Endothelial cell of umbilical vein (primary cell): Measurements from ENCODE around the gene WDR77. TPM values are rescaled to one million over a fixed set of nuclear protein-coding genes. Genes with fewer than 3 reads are reported as not detected.

Experiments
- BruUV-seq: library from RNA; stranded (reverse); fragments of 400-500 nt; replicated peaks from 2 replicates; lab custom pipeline; 2021; lab: Mats Ljungman, UMichigan
- CTCF ChIA-PET: fragments of 300-600, 350-600 bp; sonication (Branson Sonifier 250); formaldehyde crosslinking; loops from one replicate; lab custom pipeline; 2021; ENCODE audit warnings: antibody characterized with exemption, inconsistent platforms; lab: Charles Lee
- POLR2A ChIA-PET: fragments of 300-600, 350-600 bp; sonication (Branson Sonifier 250); formaldehyde crosslinking; loops from one replicate; lab custom pipeline; 2021; ENCODE audit warnings: antibody characterized with exemption, inconsistent platforms; lab: Charles Lee
- DNase-seq: peaks from one replicate; pipeline ENCODE4 v3.0.0-alpha.2; 2011; ENCODE audit warnings: low read depth, low spot score
- FAIRE-seq: peaks from 2 replicates; lab custom pipeline; 2011; peaks lifted over from hg19 to GRCh38; lab: Jason Lieb, UNC
- H2AFZ ChIP-seq: 2 replicates; pipeline ENCODE4 v1.6.0; 2012; ENCODE audit warnings: low read depth, low read length, control low read depth, inconsistent platforms
- H3K27ac ChIP-seq: 2 replicates; pipeline ENCODE4 v1.5.1; 2011; ENCODE audit warnings: low read depth, mild to moderate bottlenecking, control low read depth, low read length, moderate library complexity; ENCODE audit not compliant: insufficient read depth
- H3K27me3 ChIP-seq, 2 experiments: 2 replicates each; pipeline versions ENCODE4 v1.6.0 to v1.6.1; 2011; ENCODE audit warnings: low read length in 2 of 2, mixed read lengths in 1 of 2; ENCODE audit not compliant: control insufficient read depth in 2 of 2, insufficient read depth in 2 of 2
- H3K36me3 ChIP-seq, 2 experiments: 2 replicates in 1 of 2; 3 replicates in 1 of 2; pipeline ENCODE4 v1.5.1; 2011; ENCODE audit warnings: low read length in 2 of 2, mild to moderate bottlenecking in 1 of 2, moderate library complexity in 1 of 2; ENCODE audit not compliant: control insufficient read depth in 2 of 2, insufficient read depth in 2 of 2; ENCODE audit errors: extremely low read depth in 1 of 2
- H3K4me1 ChIP-seq: 3 replicates; pipeline ENCODE4 v1.5.1; 2011; ENCODE audit warnings: mild to moderate bottlenecking, low read length; ENCODE audit not compliant: control insufficient read depth, insufficient read depth; ENCODE audit errors: extremely low read depth
- H3K4me2 ChIP-seq: 2 replicates; pipeline ENCODE4 v1.6.1; 2011; ENCODE audit warnings: low read length, control low read depth, mixed read lengths; ENCODE audit not compliant: insufficient read depth
- H3K4me3 ChIP-seq, 3 experiments: fragments of 200-600 bp in 1 of 3; sonication (generic), shearing (Covaris generic) in 1 of 3; replicated peaks in 1 of 3; 2 replicates each; pipeline ENCODE4 v1.5.1; 2011 to 2016; ENCODE audit warnings: control low read depth in 3 of 3, low read length in 3 of 3, mild to moderate bottlenecking in 2 of 3, inconsistent platforms in 1 of 3, low read depth in 1 of 3, moderate library complexity in 1 of 3; ENCODE audit not compliant: insufficient read depth in 1 of 3
- H3K79me2 ChIP-seq: 2 replicates; pipeline ENCODE4 v1.6.0; 2012; ENCODE audit warnings: low read length, inconsistent platforms; ENCODE audit not compliant: control insufficient read depth, insufficient read depth
- H3K9ac ChIP-seq: replicated peaks from 2 replicates; pipeline ENCODE3; 2011; ENCODE audit warnings: low read length, control low read depth; ENCODE audit not compliant: insufficient read depth; ENCODE audit errors: extremely low read depth
- H3K9me1 ChIP-seq: replicated peaks from 3 replicates; pipeline ENCODE4 v1.6.0; 2011; ENCODE audit warnings: mild to moderate bottlenecking, low read length; ENCODE audit not compliant: control insufficient read depth, insufficient read depth; ENCODE audit errors: extremely low read depth
- H3K9me3 ChIP-seq: replicated peaks from 2 replicates; pipeline ENCODE4 v1.5.1; 2012; ENCODE audit warnings: low read length, inconsistent platforms; ENCODE audit not compliant: control insufficient read depth, insufficient read depth
- H4K20me1 ChIP-seq: replicated peaks from 2 replicates; pipeline ENCODE3; 2011; ENCODE audit warnings: mild to moderate bottlenecking, low read length; ENCODE audit not compliant: control insufficient read depth, insufficient read depth; ENCODE audit errors: extremely low read depth
- CTCF ChIP-seq, 2 donors: IDR thresholded peaks; 1 replicate in 1 of 2; 2 replicates in 1 of 2; pipeline ENCODE4 v1.5.1; 2011; ENCODE audit warnings: low read length in 2 of 2, mild to moderate bottlenecking in 2 of 2, moderate library complexity in 2 of 2, control low read depth in 1 of 2, inconsistent platforms in 1 of 2, low read depth in 1 of 2; ENCODE audit not compliant: insufficient read depth in 1 of 2; ENCODE audit errors: extremely low read depth in 1 of 2
- EZH2 ChIP-seq: IDR thresholded peaks from 2 replicates; pipeline ENCODE4 v1.6.1; 2012; ENCODE audit warnings: borderline replicate concordance, low read depth, mild to moderate bottlenecking, moderate library complexity, low read length, inconsistent platforms; ENCODE audit not compliant: severe bottlenecking
- FOS ChIP-seq: IDR thresholded peaks from 2 replicates; pipeline ENCODE4 v1.6.1; 2011; ENCODE audit warnings: mild to moderate bottlenecking, low read length, moderate library complexity, borderline replicate concordance; ENCODE audit not compliant: insufficient read depth
- GATA2 ChIP-seq: IDR thresholded peaks from 2 replicates; pipeline ENCODE4 v1.7.0; 2011; ENCODE audit warnings: low read depth, mild to moderate bottlenecking, moderate library complexity, mixed read lengths, low read length; ENCODE audit not compliant: insufficient read length, insufficient read depth
- JUN ChIP-seq: IDR thresholded peaks from 2 replicates; pipeline ENCODE4 v1.6.1; 2011; ENCODE audit warnings: borderline replicate concordance, low read depth; ENCODE audit not compliant: insufficient read length, insufficient read depth
- MYC ChIP-seq: IDR thresholded peaks from one replicate; pipeline ENCODE4 v1.6.1; 2011; ENCODE audit warnings: mild to moderate bottlenecking, low read depth, low read length
- POLR2A ChIP-seq: IDR thresholded peaks from 2 replicates; pipeline ENCODE4 v1.6.1; 2012; ENCODE audit warnings: low read depth, mild to moderate bottlenecking, control low read depth, low read length
- POLR2AphosphoS5 ChIP-seq: IDR thresholded peaks from 2 replicates; pipeline ENCODE4 v1.6.1; 2012; ENCODE audit warnings: low read depth, mild to moderate bottlenecking, control low read depth, low read length, moderate library complexity; ENCODE audit not compliant: insufficient read depth
- dilution Hi-C: fragments of 300-500 bp; cut with MboI; formaldehyde crosslinking; loops from one replicate; pipeline ENCODE4 v1.15.0; 2019; ENCODE audit warnings: low sequenced_read_pairs; ENCODE audit not compliant: extremely low pct_ligation_motif_present
- intact Hi-C: fragments of 100-400 bp; cut with micrococcal nuclease; formaldehyde crosslinking; loops from one replicate; pipeline ENCODE4 v1.10.0; 2022
- polyA plus RNA-seq, 4 experiments: library from polyadenylated mRNA; depleted of rRNA in 3 of 4; stranded (reverse) in 3 of 4; unstranded in 1 of 4; fragments of >200 nt; gene quantifications; 2 replicates each; pipeline versions ENCODE4 v1.2.1 to v1.2.3, GENCODE V29; 2011 to 2012; ENCODE audit warnings: missing spikeins in 1 of 4
- total RNA-seq: library from RNA; stranded (reverse); gene quantifications from 2 replicates; pipeline ENCODE4 v1.2.3, GENCODE V29; 2021
- TF ChIP-seq, protein P1 (sequence below): IDR thresholded peaks from 2 replicates; pipeline ENCODE4 v1.6.1; 2011; ENCODE audit not compliant: insufficient read depth, insufficient read length

WDR77 gene
- total and polyA plus RNA-seq, 2 donors (not counting 3 experiments of a cell fraction or from before 2014, with no cell fraction given): 41.3 to 116 TPM

- no peak for FAIRE-seq
- TF ChIP-seq CTCF (IDR thresholded peaks at IDR 0.05; ENCODE audit: extremely low read depth in 1 of 2, insufficient read depth in 1 of 2, low read depth in 1 of 2, low read length in 2 of 2) (no peak), MYC (no peak), FOS (no peak), POLR2AphosphoS5 (no peak), GATA2 (no peak), EZH2 (no peak), JUN (no peak), POLR2A (no peak)
- TF ChIP-seq, protein P1, sequence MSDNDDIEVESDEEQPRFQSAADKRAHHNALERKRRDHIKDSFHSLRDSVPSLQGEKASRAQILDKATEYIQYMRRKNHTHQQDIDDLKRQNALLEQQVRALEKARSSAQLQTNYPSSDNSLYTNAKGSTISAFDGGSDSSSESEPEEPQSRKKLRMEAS: no peak
- no peak for DNase-seq
- Histone ChIP-seq H3K4me1 (no peaks in the 10 kb centered on the region), H3K36me3 (no peaks in the 10 kb centered on the region), H3K79me2 (no peaks in the 10 kb centered on the region), H3K9me3 (no peaks in the 10 kb centered on the region), H2AFZ (no peak overlapping the region), H3K4me2 (no peak overlapping the region), H3K9ac (no peak overlapping the region), H3K9me1 (no peaks in the 10 kb centered on the region), H3K27ac (no peak overlapping the region), H3K4me3 (no peak overlapping the region), H3K27me3 (peaks cover 2 to 10% of the 10 kb centered on the region in 2 experiments), H4K20me1 (no peaks in the 10 kb centered on the region)
- dilution Hi-C loops (no loop called here), intact Hi-C loops (loop anchor here (5.0 kb wide), 1 partner anchor 883 kb away; no protein-coding TSS in a partner anchor)
- BruUV-seq: no TSS peak
- ChIA-PET POLR2A (no interaction called here), CTCF (interaction anchor here (1.1 to 2.1 kb wide), 4 partner anchors 11 to 263 kb away, joined by 3 to 12 read pairs (median 4); no protein-coding TSS in a partner anchor)
These were observed 35.5 kb upstream of the WDR77 start for GRCh38 chr1:111484391-111485026.
